ENCODE results near the gene EPHB2.
A peak's percentile ranks its signal among the peaks of the same experiment; 100 is the strongest.

Gene EPHB2

GRCh38 chr1:22863766-22864165, 153.1 kb downstream of the EPHB2 start:
- DNase-seq, result no peak

- no peak for DNase-seq
Observed at GRCh38 chr1:22864886-22865285, 154.2 kb downstream of the EPHB2 start.

GRCh38 chr1:22865736-22866135, 155.1 kb downstream of the EPHB2 start:
- no peak for DNase-seq

- DNase-seq, result no peak
Observed at GRCh38 chr1:22866868-22867267, 156.2 kb downstream of the EPHB2 start.

GRCh38 chr1:22868331-22868730, 157.7 kb downstream of the EPHB2 start:
- no peak for DNase-seq

GRCh38 chr1:22869325-22869724, 158.7 kb downstream of the EPHB2 start:
- DNase-seq, result peak in 1 of 4 experiments; percentile 27

GRCh38 chr1:22870201-22870871, 159.7 kb downstream of the EPHB2 start:
- no peak for DNase-seq

- DNase-seq, result no peak
Observed at GRCh38 chr1:22872981-22873664, 162.5 kb downstream of the EPHB2 start.

- DNase-seq, result no peak
Observed at GRCh38 chr1:22874785-22875184, 164.1 kb downstream of the EPHB2 start.

- no peak for DNase-seq
Observed at GRCh38 chr1:22875241-22875640, 164.6 kb downstream of the EPHB2 start.

GRCh38 chr1:22875841-22876240, 165.2 kb downstream of the EPHB2 start:
- DNase-seq, result no peak

GRCh38 chr1:22876359-22877111, 165.9 kb downstream of the EPHB2 start:
- no peak for DNase-seq

GRCh38 chr1:22877112-22877915, 166.7 kb downstream of the EPHB2 start:
- DNase-seq, result no peak

GRCh38 chr1:22877980-22878379, 167.3 kb downstream of the EPHB2 start:
- DNase-seq, result no peak

- no peak for DNase-seq
Observed at GRCh38 chr1:22878626-22879025, 168.0 kb downstream of the EPHB2 start.

GRCh38 chr1:22879445-22879844, 168.8 kb downstream of the EPHB2 start:
- DNase-seq, result no peak

- DNase-seq, result peak in 1 of 4 experiments; percentile 14
Observed at GRCh38 chr1:22880174-22880601, 169.5 kb downstream of the EPHB2 start.

GRCh38 chr1:22883406-22883805, 172.8 kb downstream of the EPHB2 start:
- no peak for DNase-seq

- no peak for DNase-seq
Observed at GRCh38 chr1:22884806-22885530, 174.3 kb downstream of the EPHB2 start.

- no peak for DNase-seq
Observed at GRCh38 chr1:22886211-22886610, 175.6 kb downstream of the EPHB2 start.

GRCh38 chr1:22887491-22887890, 176.9 kb downstream of the EPHB2 start:
- no peak for DNase-seq
